Dedifferentiated amniotic fluid mesenchymal stem cell (primary cell): ENCODE results near the gene MOBP.
"Not testable (repeated sequence)": the region's sequence is repeated elsewhere in the genome, so short reads cannot be mapped to it uniquely, and the experiment has no call there.

Experiments used
- DNase-seq: peaks from one replicate; pipeline ENCODE4 v3.0.0-alpha.2; 2016; ENCODE audit errors: extremely low spot score

MOBP gene

GRCh38 chr3:39449796-39450195 lies 17.7 kb upstream of the MOBP start:
- DNase-seq, result no peak

- DNase-seq, result no peak
These were observed 14.3 kb upstream of the MOBP start for GRCh38 chr3:39453134-39453533.

GRCh38 chr3:39453872-39454271 lies 13.6 kb upstream of the MOBP start:
- not testable (repeated sequence) for DNase-seq

GRCh38 chr3:39454591-39455217 lies 12.8 kb upstream of the MOBP start:
- no peak for DNase-seq

- DNase-seq, result no peak
These were observed 11.3 kb upstream of the MOBP start for GRCh38 chr3:39456159-39456558.

- no peak for DNase-seq
These were observed 10.1 kb upstream of the MOBP start for GRCh38 chr3:39457361-39457760.

GRCh38 chr3:39458579-39458978 lies 8.9 kb upstream of the MOBP start:
- not testable (repeated sequence) for DNase-seq

- no peak for DNase-seq
These were observed 6.8 kb upstream of the MOBP start for GRCh38 chr3:39460677-39461076.

- no peak for DNase-seq
These were observed 4.2 kb upstream of the MOBP start for GRCh38 chr3:39463269-39463668.

GRCh38 chr3:39466988-39467387 lies 492 bp upstream of the MOBP start:
- DNase-seq, result no peak

GRCh38 chr3:39468108-39468436 lies 592 bp downstream of the MOBP start:
- DNase-seq, result no peak

- DNase-seq, result no peak
These were observed 1.8 kb downstream of the MOBP start for GRCh38 chr3:39469258-39469657.

GRCh38 chr3:39469945-39470344 lies 2.5 kb downstream of the MOBP start:
- DNase-seq, result no peak

GRCh38 chr3:39471652-39472051 lies 4.2 kb downstream of the MOBP start:
- DNase-seq, result no peak

GRCh38 chr3:39473452-39474125 lies 6.1 kb downstream of the MOBP start:
- DNase-seq, result no peak

- DNase-seq, result peak; percentile 16
These were observed 6.6 kb downstream of the MOBP start for GRCh38 chr3:39474126-39474515.

- DNase-seq, result no peak
These were observed 9.3 kb downstream of the MOBP start for GRCh38 chr3:39476783-39477182.

GRCh38 chr3:39478226-39478625 lies 10.7 kb downstream of the MOBP start:
- DNase-seq, result no peak

- no peak for DNase-seq
These were observed 12.4 kb downstream of the MOBP start for GRCh38 chr3:39479701-39480414.

GRCh38 chr3:39485547-39485946 lies 18.1 kb downstream of the MOBP start:
- no peak for DNase-seq

GRCh38 chr3:39491014-39491413 lies 23.5 kb downstream of the MOBP start:
- no peak for DNase-seq

- no peak for DNase-seq
These were observed 24.4 kb downstream of the MOBP start for GRCh38 chr3:39491733-39492350.

GRCh38 chr3:39494781-39495180 lies 27.3 kb downstream of the MOBP start:
- no peak for DNase-seq
